B cell (primary cell): ENCODE results near the gene SKA1.

ENCODE experiments used
- EZH2 ChIP-seq: IDR thresholded peaks from 2 replicates; pipeline ENCODE4 v1.6.1; 2012; ENCODE audit warnings: borderline replicate concordance, low read depth, mild to moderate bottlenecking, moderate library complexity, low read length; ENCODE audit not compliant: insufficient read depth, poor library complexity, severe bottlenecking
- TF ChIP-seq, protein P1 (sequence below): fragments of 200-600 bp; IDR thresholded peaks from one replicate; pipeline ENCODE4 v1.8.0; 2022; ENCODE audit warnings: antibody characterized with exemption, mild to moderate bottlenecking

DNA sequence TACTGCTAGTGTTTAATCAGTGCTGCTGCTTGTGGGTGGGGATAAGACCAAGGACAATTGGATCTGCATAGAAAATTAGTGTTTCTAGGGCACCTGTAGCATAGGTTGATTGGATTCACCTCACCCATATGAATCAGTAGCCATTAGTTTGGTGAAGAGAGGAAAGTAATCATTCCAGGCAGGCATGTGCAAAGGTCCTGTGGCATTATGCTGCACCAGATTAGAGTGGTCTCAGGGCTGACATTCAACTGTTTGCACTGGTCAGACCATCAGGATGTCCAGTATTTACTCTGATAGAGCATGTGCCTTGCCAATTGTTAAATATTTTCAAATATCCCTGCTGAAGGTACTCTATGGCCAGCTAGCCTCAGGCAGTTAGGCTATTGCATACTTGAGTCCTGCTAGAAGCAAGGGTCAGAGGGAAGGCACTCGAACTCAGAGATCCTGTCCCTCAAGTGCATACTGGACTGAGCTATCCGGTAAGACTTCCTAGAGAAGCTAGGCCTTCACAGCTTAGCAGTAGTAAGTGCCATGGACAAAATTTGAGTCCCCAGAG is 64.7 kb downstream of the SKA1 start:
- TF ChIP-seq, protein P1, sequence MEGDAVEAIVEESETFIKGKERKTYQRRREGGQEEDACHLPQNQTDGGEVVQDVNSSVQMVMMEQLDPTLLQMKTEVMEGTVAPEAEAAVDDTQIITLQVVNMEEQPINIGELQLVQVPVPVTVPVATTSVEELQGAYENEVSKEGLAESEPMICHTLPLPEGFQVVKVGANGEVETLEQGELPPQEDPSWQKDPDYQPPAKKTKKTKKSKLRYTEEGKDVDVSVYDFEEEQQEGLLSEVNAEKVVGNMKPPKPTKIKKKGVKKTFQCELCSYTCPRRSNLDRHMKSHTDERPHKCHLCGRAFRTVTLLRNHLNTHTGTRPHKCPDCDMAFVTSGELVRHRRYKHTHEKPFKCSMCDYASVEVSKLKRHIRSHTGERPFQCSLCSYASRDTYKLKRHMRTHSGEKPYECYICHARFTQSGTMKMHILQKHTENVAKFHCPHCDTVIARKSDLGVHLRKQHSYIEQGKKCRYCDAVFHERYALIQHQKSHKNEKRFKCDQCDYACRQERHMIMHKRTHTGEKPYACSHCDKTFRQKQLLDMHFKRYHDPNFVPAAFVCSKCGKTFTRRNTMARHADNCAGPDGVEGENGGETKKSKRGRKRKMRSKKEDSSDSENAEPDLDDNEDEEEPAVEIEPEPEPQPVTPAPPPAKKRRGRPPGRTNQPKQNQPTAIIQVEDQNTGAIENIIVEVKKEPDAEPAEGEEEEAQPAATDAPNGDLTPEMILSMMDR = no peak
- no peak for TF ChIP-seq EZH2
